GM12891 (cell line): Measurements from ENCODE around the gene HMGCS2.

Source experiments
- POLR2A ChIP-seq: IDR thresholded peaks from 2 replicates; pipeline ENCODE4 v1.6.1; 2011; ENCODE audit warnings: low read depth, low read length, control low read depth
- POLR2AphosphoS5 ChIP-seq: IDR thresholded peaks from 2 replicates; pipeline ENCODE4 v1.6.1; 2011; ENCODE audit warnings: low read depth, low read length, control low read depth

DNA sequence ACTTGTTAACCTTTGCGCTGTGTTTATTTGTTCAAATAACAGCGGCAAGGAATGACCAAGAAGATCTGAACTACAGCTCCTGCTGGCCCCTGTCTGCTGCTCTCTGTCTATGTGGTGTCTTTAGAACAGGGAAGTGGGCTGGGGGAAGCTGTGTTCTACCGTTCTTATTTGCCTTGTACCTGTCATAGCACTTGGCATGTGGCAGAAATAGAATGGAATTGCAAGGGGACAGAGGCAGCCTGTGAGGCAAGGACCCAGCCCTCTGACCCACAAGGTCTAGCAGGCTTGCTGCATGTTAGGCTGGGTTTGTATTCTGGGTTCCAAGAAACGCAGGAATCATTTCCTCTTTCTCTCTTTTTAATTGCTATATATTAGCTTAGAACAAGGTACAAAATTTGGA, 20.7 kb downstream of the HMGCS2 start:
- TF ChIP-seq POLR2A (no peak), POLR2AphosphoS5 (no peak)
